Neural cell (in vitro differentiated cells): ENCODE results near the gene GPRIN1.

Experiments
- EP300 ChIP-seq: fragments of 450-650 bp; conservative IDR thresholded peaks from 2 replicates; pipeline ENCODE4 v1.6.1; 2014; ENCODE audit warnings: antibody characterized with exemption, mild to moderate bottlenecking, moderate library complexity; ENCODE audit not compliant: poor library complexity, severe bottlenecking
- EZH2 ChIP-seq: fragments of 200-600, 300-800 bp; shearing (Covaris generic), sonication (generic); IDR thresholded peaks from 2 replicates; pipeline ENCODE4 v1.6.1; 2014; ENCODE audit warnings: antibody characterized with exemption, low read length, borderline replicate concordance, mild to moderate bottlenecking; ENCODE audit not compliant: insufficient read depth, poor library complexity, severe bottlenecking
- POLR2AphosphoS5 ChIP-seq: IDR thresholded peaks from 2 replicates; pipeline ENCODE4 v1.6.1; 2012
- RAD21 ChIP-seq: fragments of 450-650 bp; conservative IDR thresholded peaks from 2 replicates; pipeline ENCODE4 v1.6.1; 2014; ENCODE audit warnings: antibody characterized with exemption, mild to moderate bottlenecking, moderate library complexity
- REST ChIP-seq: IDR thresholded peaks from 2 replicates; pipeline ENCODE4 v1.6.1; 2012; ENCODE audit warnings: borderline replicate concordance
- SMC3 ChIP-seq: fragments of 450-650 bp; conservative IDR thresholded peaks from 2 replicates; pipeline ENCODE4 v1.6.1; 2014; ENCODE audit warnings: antibody characterized with exemption, mild to moderate bottlenecking, moderate library complexity; ENCODE audit not compliant: poor library complexity
- TAF1 ChIP-seq: IDR thresholded peaks from 2 replicates; pipeline ENCODE4 v1.6.1; 2012; ENCODE audit warnings: low read depth
- TF ChIP-seq, protein P1 (sequence below): fragments of 450-650 bp; IDR thresholded peaks from 2 replicates; pipeline ENCODE4 v1.5.1; 2014; ENCODE audit warnings: antibody characterized with exemption, mild to moderate bottlenecking, moderate library complexity; ENCODE audit not compliant: poor library complexity, severe bottlenecking

DNA sequence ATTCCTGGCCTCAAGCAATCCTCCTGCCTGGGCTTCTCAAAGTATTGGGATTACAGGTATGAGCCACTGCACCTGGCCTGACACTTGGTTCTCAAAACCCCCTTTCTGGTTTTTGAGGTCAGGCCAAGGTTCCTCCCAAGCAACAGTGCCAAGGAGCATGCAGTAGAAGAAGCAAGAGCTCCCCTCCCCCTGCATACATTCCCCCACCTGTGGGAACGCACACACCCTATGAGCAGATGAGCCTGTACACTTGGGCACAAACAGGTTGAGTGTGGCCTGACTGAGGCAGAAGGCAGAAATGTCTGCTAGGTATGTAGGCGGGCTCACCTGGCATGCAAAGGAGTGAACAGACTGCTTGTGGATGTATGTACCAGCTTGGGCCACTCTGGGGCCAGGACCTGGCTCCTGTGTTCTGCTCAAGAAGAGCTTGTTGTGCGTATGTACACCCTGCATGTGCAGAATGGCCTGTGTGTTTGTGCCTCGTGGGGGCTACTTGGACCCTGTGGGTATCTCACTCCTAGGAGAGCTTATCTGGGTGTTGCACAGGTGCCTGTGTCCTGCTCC is 1.7 kb downstream of the GPRIN1 start:
- no peak for TF ChIP-seq REST
- TF ChIP-seq, protein P1, sequence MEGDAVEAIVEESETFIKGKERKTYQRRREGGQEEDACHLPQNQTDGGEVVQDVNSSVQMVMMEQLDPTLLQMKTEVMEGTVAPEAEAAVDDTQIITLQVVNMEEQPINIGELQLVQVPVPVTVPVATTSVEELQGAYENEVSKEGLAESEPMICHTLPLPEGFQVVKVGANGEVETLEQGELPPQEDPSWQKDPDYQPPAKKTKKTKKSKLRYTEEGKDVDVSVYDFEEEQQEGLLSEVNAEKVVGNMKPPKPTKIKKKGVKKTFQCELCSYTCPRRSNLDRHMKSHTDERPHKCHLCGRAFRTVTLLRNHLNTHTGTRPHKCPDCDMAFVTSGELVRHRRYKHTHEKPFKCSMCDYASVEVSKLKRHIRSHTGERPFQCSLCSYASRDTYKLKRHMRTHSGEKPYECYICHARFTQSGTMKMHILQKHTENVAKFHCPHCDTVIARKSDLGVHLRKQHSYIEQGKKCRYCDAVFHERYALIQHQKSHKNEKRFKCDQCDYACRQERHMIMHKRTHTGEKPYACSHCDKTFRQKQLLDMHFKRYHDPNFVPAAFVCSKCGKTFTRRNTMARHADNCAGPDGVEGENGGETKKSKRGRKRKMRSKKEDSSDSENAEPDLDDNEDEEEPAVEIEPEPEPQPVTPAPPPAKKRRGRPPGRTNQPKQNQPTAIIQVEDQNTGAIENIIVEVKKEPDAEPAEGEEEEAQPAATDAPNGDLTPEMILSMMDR, result no peak
- TF ChIP-seq POLR2AphosphoS5, result no peak
- no peak for TF ChIP-seq EP300
- TF ChIP-seq SMC3, result no peak
- no peak for TF ChIP-seq TAF1
- TF ChIP-seq EZH2, result no peak
- no peak for TF ChIP-seq RAD21
